GM10248 (cell line): ENCODE measurements around the gene RHOH.

ENCODE experiments used
- CTCF ChIA-PET: fragments of 300-600 bp; sonication (Branson Sonifier 250); formaldehyde crosslinking; extraction: SDS; loops from one replicate; lab custom pipeline; 2021; ENCODE audit warnings: antibody characterized with exemption; lab: Yijun Ruan, JAX
- POLR2A ChIA-PET: fragments of 350-650 bp; sonication (Branson Sonifier 250); formaldehyde crosslinking; extraction: SDS; loops from one replicate; lab custom pipeline; 2020; ENCODE audit warnings: antibody characterized with exemption; lab: Yijun Ruan, JAX
- DNase-seq: peaks from one replicate; pipeline ENCODE4 v3.0.0; 2012; ENCODE audit errors: extremely low spot score
- TF ChIP-seq, protein P1 (sequence below): IDR thresholded peaks from 2 replicates; pipeline ENCODE4 v1.5.1; 2012; ENCODE audit warnings: mild to moderate bottlenecking, low read depth; ENCODE audit errors: extremely low read depth, missing control alignments, control extremely low read depth

RHOH gene

DNA sequence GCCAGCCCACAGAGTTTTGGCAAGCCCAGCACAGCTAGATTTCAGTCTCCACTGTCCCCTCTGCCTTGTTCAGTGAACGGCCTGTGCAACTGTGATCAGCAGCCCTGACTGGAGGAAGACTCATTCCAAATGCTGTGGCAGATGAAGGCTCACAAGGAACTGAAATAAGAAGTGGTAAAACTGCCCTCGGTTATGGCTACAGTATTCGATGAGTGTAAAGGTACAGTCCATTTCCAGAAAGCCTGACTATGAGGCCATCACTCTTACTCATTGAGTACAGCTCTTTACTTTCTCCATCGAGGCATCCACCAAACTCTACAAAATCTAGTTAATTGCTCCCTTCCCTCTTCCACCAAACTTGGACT lies 69.1 kb downstream of the RHOH start:
- ChIA-PET POLR2A (no interaction called here), CTCF (interaction anchor here (1.4 kb wide), 1 partner anchor 9 kb away, joined by 6 read pairs; no protein-coding TSS in a partner anchor)
- TF ChIP-seq, protein P1, sequence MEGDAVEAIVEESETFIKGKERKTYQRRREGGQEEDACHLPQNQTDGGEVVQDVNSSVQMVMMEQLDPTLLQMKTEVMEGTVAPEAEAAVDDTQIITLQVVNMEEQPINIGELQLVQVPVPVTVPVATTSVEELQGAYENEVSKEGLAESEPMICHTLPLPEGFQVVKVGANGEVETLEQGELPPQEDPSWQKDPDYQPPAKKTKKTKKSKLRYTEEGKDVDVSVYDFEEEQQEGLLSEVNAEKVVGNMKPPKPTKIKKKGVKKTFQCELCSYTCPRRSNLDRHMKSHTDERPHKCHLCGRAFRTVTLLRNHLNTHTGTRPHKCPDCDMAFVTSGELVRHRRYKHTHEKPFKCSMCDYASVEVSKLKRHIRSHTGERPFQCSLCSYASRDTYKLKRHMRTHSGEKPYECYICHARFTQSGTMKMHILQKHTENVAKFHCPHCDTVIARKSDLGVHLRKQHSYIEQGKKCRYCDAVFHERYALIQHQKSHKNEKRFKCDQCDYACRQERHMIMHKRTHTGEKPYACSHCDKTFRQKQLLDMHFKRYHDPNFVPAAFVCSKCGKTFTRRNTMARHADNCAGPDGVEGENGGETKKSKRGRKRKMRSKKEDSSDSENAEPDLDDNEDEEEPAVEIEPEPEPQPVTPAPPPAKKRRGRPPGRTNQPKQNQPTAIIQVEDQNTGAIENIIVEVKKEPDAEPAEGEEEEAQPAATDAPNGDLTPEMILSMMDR: no peak
- DNase-seq: no peak

GRCh38 chr4:40269133-40269532 lies 72.3 kb downstream of the RHOH start:
- TF ChIP-seq, protein P1: no peak
- CTCF ChIA-PET: interaction anchor here (0.7 kb wide), 1 partner anchor 39 kb away, joined by 3 read pairs; no protein-coding TSS in a partner anchor
- DNase-seq: no peak
- POLR2A ChIA-PET: no interaction called here

DNA sequence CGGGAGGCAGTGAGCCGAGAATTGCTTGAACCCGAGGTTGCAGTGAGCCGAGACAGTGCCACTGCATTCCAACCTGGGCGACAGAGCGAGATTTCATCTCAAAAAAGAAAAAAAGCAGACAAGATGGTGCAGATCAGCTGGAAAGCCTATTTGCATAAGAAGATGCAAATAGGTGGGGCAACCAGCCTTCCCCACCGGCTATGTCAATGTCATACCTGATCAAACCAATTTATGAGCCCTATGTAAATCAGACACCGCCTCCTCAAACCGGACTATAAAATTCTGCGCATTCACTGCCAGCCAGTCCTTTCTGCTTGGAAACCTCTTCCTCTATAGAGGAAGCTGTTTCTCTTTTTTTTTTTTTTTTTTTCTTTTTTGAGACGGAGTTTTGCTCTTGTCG lies 73.8 kb downstream of the RHOH start:
- DNase-seq: no peak
- TF ChIP-seq, protein P1: no peak
- ChIA-PET CTCF (no interaction called here), POLR2A (no interaction called here)

- TF ChIP-seq, protein P1: no peak
- ChIA-PET POLR2A (no interaction called here), CTCF (interaction anchor here (0.5 to 2.8 kb wide), 7 partner anchors 8 to 262 kb away, joined by 3 to 13 read pairs (median 3); no protein-coding TSS in a partner anchor)
- no peak for DNase-seq
Observed at GRCh38 chr4:40275065-40275730, 78.4 kb downstream of the RHOH start.

- no peak for DNase-seq
- POLR2A ChIA-PET: no interaction called here
- CTCF ChIA-PET: interaction anchor here (0.7 to 2.8 kb wide), 5 partner anchors 12 to 39 kb away, joined by 3 to 13 read pairs (median 3); no protein-coding TSS in a partner anchor
- TF ChIP-seq, protein P1: no peak
Observed at GRCh38 chr4:40276546-40276945, 79.7 kb downstream of the RHOH start.

DNA sequence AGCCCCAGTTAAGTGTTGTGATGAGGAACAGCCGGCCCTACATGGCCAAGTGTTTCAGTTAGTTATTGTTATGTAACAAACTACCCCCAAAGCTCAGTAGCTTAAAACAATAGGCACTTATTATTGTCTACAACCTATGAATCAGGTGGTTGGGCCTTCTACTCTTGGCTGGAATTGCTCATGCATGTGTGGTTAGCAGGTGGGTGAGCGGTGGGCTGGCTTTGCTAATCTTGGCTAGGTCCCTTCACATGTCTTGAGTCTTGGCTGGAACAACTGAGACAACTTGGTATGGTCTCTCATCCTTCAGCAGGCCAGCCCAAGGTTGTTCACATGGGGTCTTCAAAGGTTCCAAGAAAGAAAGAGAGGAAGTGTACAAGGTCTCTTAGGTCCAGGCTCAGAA lies 83.8 kb downstream of the RHOH start:
- POLR2A ChIA-PET: no interaction called here
- TF ChIP-seq, protein P1: no peak
- CTCF ChIA-PET: no interaction called here
- no peak for DNase-seq
